Endothelial cell of umbilical vein (primary cell): ENCODE data around the gene URGCP. TPM values are rescaled to one million over a fixed set of nuclear protein-coding genes. Genes with fewer than 3 reads are reported as not detected.

Experiments
- BruUV-seq: library from RNA; stranded (reverse); fragments of 400-500 nt; replicated peaks from 2 replicates; lab custom pipeline; 2021; lab: Mats Ljungman, UMichigan
- CTCF ChIA-PET: fragments of 300-600, 350-600 bp; sonication (Branson Sonifier 250); formaldehyde crosslinking; loops from one replicate; lab custom pipeline; 2021; ENCODE audit warnings: antibody characterized with exemption, inconsistent platforms; lab: Charles Lee
- POLR2A ChIA-PET: fragments of 300-600, 350-600 bp; sonication (Branson Sonifier 250); formaldehyde crosslinking; loops from one replicate; lab custom pipeline; 2021; ENCODE audit warnings: antibody characterized with exemption, inconsistent platforms; lab: Charles Lee
- DNase-seq: peaks from one replicate; pipeline ENCODE4 v3.0.0-alpha.2; 2011; ENCODE audit warnings: low read depth, low spot score
- FAIRE-seq: peaks from 2 replicates; lab custom pipeline; 2011; peaks lifted over from hg19 to GRCh38; lab: Jason Lieb, UNC
- H2AFZ ChIP-seq: 2 replicates; pipeline ENCODE4 v1.6.0; 2012; ENCODE audit warnings: low read depth, low read length, control low read depth, inconsistent platforms
- H3K27ac ChIP-seq: 2 replicates; pipeline ENCODE4 v1.5.1; 2011; ENCODE audit warnings: low read depth, mild to moderate bottlenecking, control low read depth, low read length, moderate library complexity; ENCODE audit not compliant: insufficient read depth
- H3K27me3 ChIP-seq, 2 experiments: 2 replicates each; pipeline versions ENCODE4 v1.6.0 to v1.6.1; 2011; ENCODE audit warnings: low read length in 2 of 2, mixed read lengths in 1 of 2; ENCODE audit not compliant: control insufficient read depth in 2 of 2, insufficient read depth in 2 of 2
- H3K36me3 ChIP-seq, 2 experiments: 2 replicates in 1 of 2; 3 replicates in 1 of 2; pipeline ENCODE4 v1.5.1; 2011; ENCODE audit warnings: low read length in 2 of 2, mild to moderate bottlenecking in 1 of 2, moderate library complexity in 1 of 2; ENCODE audit not compliant: control insufficient read depth in 2 of 2, insufficient read depth in 2 of 2; ENCODE audit errors: extremely low read depth in 1 of 2
- H3K4me1 ChIP-seq: 3 replicates; pipeline ENCODE4 v1.5.1; 2011; ENCODE audit warnings: mild to moderate bottlenecking, low read length; ENCODE audit not compliant: control insufficient read depth, insufficient read depth; ENCODE audit errors: extremely low read depth
- H3K4me2 ChIP-seq: 2 replicates; pipeline ENCODE4 v1.6.1; 2011; ENCODE audit warnings: low read length, control low read depth, mixed read lengths; ENCODE audit not compliant: insufficient read depth
- H3K4me3 ChIP-seq, 3 experiments: fragments of 200-600 bp in 1 of 3; sonication (generic), shearing (Covaris generic) in 1 of 3; replicated peaks in 1 of 3; 2 replicates each; pipeline ENCODE4 v1.5.1; 2011 to 2016; ENCODE audit warnings: control low read depth in 3 of 3, low read length in 3 of 3, mild to moderate bottlenecking in 2 of 3, inconsistent platforms in 1 of 3, low read depth in 1 of 3, moderate library complexity in 1 of 3; ENCODE audit not compliant: insufficient read depth in 1 of 3
- H3K79me2 ChIP-seq: 2 replicates; pipeline ENCODE4 v1.6.0; 2012; ENCODE audit warnings: low read length, inconsistent platforms; ENCODE audit not compliant: control insufficient read depth, insufficient read depth
- H3K9ac ChIP-seq: replicated peaks from 2 replicates; pipeline ENCODE3; 2011; ENCODE audit warnings: low read length, control low read depth; ENCODE audit not compliant: insufficient read depth; ENCODE audit errors: extremely low read depth
- H3K9me1 ChIP-seq: replicated peaks from 3 replicates; pipeline ENCODE4 v1.6.0; 2011; ENCODE audit warnings: mild to moderate bottlenecking, low read length; ENCODE audit not compliant: control insufficient read depth, insufficient read depth; ENCODE audit errors: extremely low read depth
- H3K9me3 ChIP-seq: replicated peaks from 2 replicates; pipeline ENCODE4 v1.5.1; 2012; ENCODE audit warnings: low read length, inconsistent platforms; ENCODE audit not compliant: control insufficient read depth, insufficient read depth
- H4K20me1 ChIP-seq: replicated peaks from 2 replicates; pipeline ENCODE3; 2011; ENCODE audit warnings: mild to moderate bottlenecking, low read length; ENCODE audit not compliant: control insufficient read depth, insufficient read depth; ENCODE audit errors: extremely low read depth
- CTCF ChIP-seq, 2 donors: IDR thresholded peaks; 1 replicate in 1 of 2; 2 replicates in 1 of 2; pipeline ENCODE4 v1.5.1; 2011; ENCODE audit warnings: low read length in 2 of 2, mild to moderate bottlenecking in 2 of 2, moderate library complexity in 2 of 2, control low read depth in 1 of 2, inconsistent platforms in 1 of 2, low read depth in 1 of 2; ENCODE audit not compliant: insufficient read depth in 1 of 2; ENCODE audit errors: extremely low read depth in 1 of 2
- EZH2 ChIP-seq: IDR thresholded peaks from 2 replicates; pipeline ENCODE4 v1.6.1; 2012; ENCODE audit warnings: borderline replicate concordance, low read depth, mild to moderate bottlenecking, moderate library complexity, low read length, inconsistent platforms; ENCODE audit not compliant: severe bottlenecking
- FOS ChIP-seq: IDR thresholded peaks from 2 replicates; pipeline ENCODE4 v1.6.1; 2011; ENCODE audit warnings: mild to moderate bottlenecking, low read length, moderate library complexity, borderline replicate concordance; ENCODE audit not compliant: insufficient read depth
- GATA2 ChIP-seq: IDR thresholded peaks from 2 replicates; pipeline ENCODE4 v1.7.0; 2011; ENCODE audit warnings: low read depth, mild to moderate bottlenecking, moderate library complexity, mixed read lengths, low read length; ENCODE audit not compliant: insufficient read length, insufficient read depth
- JUN ChIP-seq: IDR thresholded peaks from 2 replicates; pipeline ENCODE4 v1.6.1; 2011; ENCODE audit warnings: borderline replicate concordance, low read depth; ENCODE audit not compliant: insufficient read length, insufficient read depth
- MAX ChIP-seq: IDR thresholded peaks from 2 replicates; pipeline ENCODE4 v1.6.1; 2011; ENCODE audit not compliant: insufficient read depth, insufficient read length
- MYC ChIP-seq: IDR thresholded peaks from one replicate; pipeline ENCODE4 v1.6.1; 2011; ENCODE audit warnings: mild to moderate bottlenecking, low read depth, low read length
- POLR2A ChIP-seq: IDR thresholded peaks from 2 replicates; pipeline ENCODE4 v1.6.1; 2012; ENCODE audit warnings: low read depth, mild to moderate bottlenecking, control low read depth, low read length
- POLR2AphosphoS5 ChIP-seq: IDR thresholded peaks from 2 replicates; pipeline ENCODE4 v1.6.1; 2012; ENCODE audit warnings: low read depth, mild to moderate bottlenecking, control low read depth, low read length, moderate library complexity; ENCODE audit not compliant: insufficient read depth
- dilution Hi-C: fragments of 300-500 bp; cut with MboI; formaldehyde crosslinking; loops from one replicate; pipeline ENCODE4 v1.15.0; 2019; ENCODE audit warnings: low sequenced_read_pairs; ENCODE audit not compliant: extremely low pct_ligation_motif_present
- intact Hi-C: fragments of 100-400 bp; cut with micrococcal nuclease; formaldehyde crosslinking; loops from one replicate; pipeline ENCODE4 v1.10.0; 2022
- polyA plus RNA-seq, 4 experiments: library from polyadenylated mRNA; depleted of rRNA in 3 of 4; stranded (reverse) in 3 of 4; unstranded in 1 of 4; fragments of >200 nt; gene quantifications; 2 replicates each; pipeline versions ENCODE4 v1.2.1 to v1.2.3, GENCODE V29; 2011 to 2012; ENCODE audit warnings: missing spikeins in 1 of 4
- total RNA-seq: library from RNA; stranded (reverse); gene quantifications from 2 replicates; pipeline ENCODE4 v1.2.3, GENCODE V29; 2021

Gene URGCP
- total and polyA plus RNA-seq, 2 donors (not counting 3 experiments of a cell fraction or from before 2014, with no cell fraction given) = 13.1 to 25.3 TPM

- ChIA-PET CTCF (no interaction called here), POLR2A (no interaction called here)
- no peak overlapping the region for H3K4me3 ChIP-seq
- intact Hi-C loops = no loop called here
- no peaks in the 10 kb centered on the region for H4K20me1 ChIP-seq
- BruUV-seq = no TSS peak
- H3K36me3 ChIP-seq = no peaks in the 10 kb centered on the region
- no peak overlapping the region for H3K9ac ChIP-seq
- peaks cover 3% of the 10 kb centered on the region for H3K4me1 ChIP-seq
- H3K9me3 ChIP-seq = no peaks in the 10 kb centered on the region
- H3K27me3 ChIP-seq = no peaks in the 10 kb centered on the region
- H3K27ac ChIP-seq = no peak overlapping the region
- no peak for TF ChIP-seq CTCF (IDR thresholded peaks at IDR 0.05; ENCODE audit: extremely low read depth in 1 of 2, insufficient read depth in 1 of 2, low read depth in 1 of 2, low read length in 2 of 2)
- TF ChIP-seq FOS = no peak
- no peak for TF ChIP-seq EZH2
- TF ChIP-seq MAX = no peak
- no peak for TF ChIP-seq GATA2
- TF ChIP-seq MYC = no peak
- TF ChIP-seq POLR2A = no peak
- no peak for TF ChIP-seq JUN
- TF ChIP-seq POLR2AphosphoS5 = no peak
- no peak overlapping the region for H2AFZ ChIP-seq
- no peaks in the 10 kb centered on the region for H3K9me1 ChIP-seq
- H3K4me2 ChIP-seq = no peak overlapping the region
- no peaks in the 10 kb centered on the region for H3K79me2 ChIP-seq
- DNase-seq (no peak), FAIRE-seq (no peak)
- dilution Hi-C loops = no loop called here
These were observed 16.3 kb upstream of the URGCP start for GRCh38 chr7:43922726-43923125.
